OCI-LY3 (cell line): ENCODE results near the gene ADAP2.

Experiments
- EZH2phosphoT487 ChIP-seq: fragments of 200-600 bp; shearing (Covaris generic); IDR thresholded peaks from 2 replicates; pipeline ENCODE4 v1.6.1; 2018; ENCODE audit warnings: antibody characterized with exemption, mixed run types, low read depth
- TF ChIP-seq, protein P1 (sequence below): fragments of 200-600, 300-600 bp; sonication (generic); IDR thresholded peaks from 2 replicates; pipeline ENCODE4 v1.5.1; 2014; ENCODE audit warnings: antibody characterized with exemption, low read length, low read depth

DNA sequence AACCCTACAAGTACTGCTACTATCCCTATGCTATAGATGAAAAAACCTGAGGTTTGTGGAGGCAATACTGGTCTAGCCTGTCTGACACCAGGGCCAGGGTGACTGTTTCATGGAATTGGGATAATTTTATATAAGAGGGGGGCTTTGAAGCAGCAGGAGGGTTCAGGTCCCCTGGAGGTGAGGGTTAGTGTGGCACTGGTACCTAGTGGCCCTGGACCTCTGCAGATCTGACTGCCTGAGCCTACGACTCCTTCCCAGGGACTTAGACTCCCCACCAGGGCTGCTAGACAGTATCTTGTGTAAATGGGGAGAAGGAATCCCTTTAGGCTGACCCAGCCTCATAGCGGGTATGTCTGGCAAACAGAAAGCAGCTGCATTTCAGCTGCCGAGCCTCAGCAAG lies 6.8 kb downstream of the ADAP2 start:
- TF ChIP-seq, protein P1, sequence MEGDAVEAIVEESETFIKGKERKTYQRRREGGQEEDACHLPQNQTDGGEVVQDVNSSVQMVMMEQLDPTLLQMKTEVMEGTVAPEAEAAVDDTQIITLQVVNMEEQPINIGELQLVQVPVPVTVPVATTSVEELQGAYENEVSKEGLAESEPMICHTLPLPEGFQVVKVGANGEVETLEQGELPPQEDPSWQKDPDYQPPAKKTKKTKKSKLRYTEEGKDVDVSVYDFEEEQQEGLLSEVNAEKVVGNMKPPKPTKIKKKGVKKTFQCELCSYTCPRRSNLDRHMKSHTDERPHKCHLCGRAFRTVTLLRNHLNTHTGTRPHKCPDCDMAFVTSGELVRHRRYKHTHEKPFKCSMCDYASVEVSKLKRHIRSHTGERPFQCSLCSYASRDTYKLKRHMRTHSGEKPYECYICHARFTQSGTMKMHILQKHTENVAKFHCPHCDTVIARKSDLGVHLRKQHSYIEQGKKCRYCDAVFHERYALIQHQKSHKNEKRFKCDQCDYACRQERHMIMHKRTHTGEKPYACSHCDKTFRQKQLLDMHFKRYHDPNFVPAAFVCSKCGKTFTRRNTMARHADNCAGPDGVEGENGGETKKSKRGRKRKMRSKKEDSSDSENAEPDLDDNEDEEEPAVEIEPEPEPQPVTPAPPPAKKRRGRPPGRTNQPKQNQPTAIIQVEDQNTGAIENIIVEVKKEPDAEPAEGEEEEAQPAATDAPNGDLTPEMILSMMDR = no peak
- no peak for TF ChIP-seq EZH2phosphoT487
